HepG2 (cell line): ENCODE measurements around the gene CDK18. TPM values are rescaled to one million over a fixed set of nuclear protein-coding genes. Genes with fewer than 3 reads are reported as not detected.

Experiments used
- ATAC-seq: fragments of 200-7000 bp; cut with Tn5 transposase; 3 replicates; pipeline ENCODE4 v1.9.1; 2020; ENCODE audit warnings: mild to moderate bottlenecking, moderate library complexity
- BruUV-seq: library from RNA; stranded (reverse); fragments of 400-500 nt; replicated peaks from 2 replicates; lab custom pipeline; 2021; lab: Mats Ljungman, UMichigan
- CTCF ChIA-PET: fragments of 300-600 bp; formaldehyde crosslinking; extraction: SDS; loops from one replicate; lab custom pipeline; 2021; ENCODE audit warnings: low total read pairs, inconsistent platforms, low intra/inter-chr PET ratio; lab: Yijun Ruan, JAX
- POLR2A ChIA-PET: fragments of 350-600 bp; sonication (Branson Sonifier 250); formaldehyde crosslinking; loops from one replicate; lab custom pipeline; 2020; ENCODE audit warnings: antibody characterized with exemption, inconsistent platforms; lab: Yijun Ruan, JAX
- DNase-seq: peaks from one replicate; pipeline ENCODE4 v3.0.0-alpha.2; 2015; ENCODE audit warnings: low spot score
- FAIRE-seq: peaks from 3 replicates; lab custom pipeline; 2011; peaks lifted over from hg19 to GRCh38; lab: Jason Lieb, UNC
- H2AFZ ChIP-seq: one replicate; pipeline ENCODE4 v1.6.1; 2011; ENCODE audit warnings: low read length, inconsistent platforms
- H3K27ac ChIP-seq: fragments of 300-600 bp; 3 replicates; pipeline ENCODE4 v1.8.0; 2011; ENCODE audit warnings: mixed run types, mild to moderate bottlenecking, mixed read lengths, low read length, inconsistent platforms; ENCODE audit not compliant: insufficient read depth; ENCODE audit errors: extremely low read length
- H3K27me3 ChIP-seq, 2 experiments: fragments of 200-600 bp in 1 of 2; 2 replicates in 1 of 2; 3 replicates in 1 of 2; pipeline versions ENCODE4 v1.6.0 to v1.8.0; 2011; ENCODE audit warnings: low read length in 2 of 2, mild to moderate bottlenecking in 2 of 2, moderate library complexity in 2 of 2, inconsistent platforms in 1 of 2; ENCODE audit not compliant: insufficient read depth in 2 of 2, control insufficient read depth in 1 of 2
- H3K36me3 ChIP-seq, 2 experiments: fragments of 200-600 bp in 1 of 2; replicated peaks in 1 of 2; 2 replicates in 1 of 2; 3 replicates in 1 of 2; pipeline versions ENCODE4 v1.5.1 to v1.8.0; 2011; ENCODE audit warnings: low read length in 2 of 2, inconsistent platforms in 1 of 2; ENCODE audit not compliant: insufficient read depth in 2 of 2, control insufficient read depth in 1 of 2
- H3K4me1 ChIP-seq: 2 replicates; pipeline ENCODE4 v1.5.1; 2012; ENCODE audit warnings: low read length, inconsistent platforms; ENCODE audit not compliant: insufficient read depth
- H3K4me2 ChIP-seq: 2 replicates; pipeline ENCODE4 v1.6.0; 2011; ENCODE audit warnings: low read depth, low read length, inconsistent platforms
- H3K4me3 ChIP-seq, 3 experiments: fragments of 200-600 bp in 1 of 3; sonication (generic), shearing (Covaris generic) in 1 of 3; replicated peaks in 1 of 3; 2 replicates each; pipeline ENCODE4 v1.5.1; 2011 to 2016; ENCODE audit warnings: low read length in 3 of 3, inconsistent platforms in 2 of 3, low read depth in 2 of 3, mild to moderate bottlenecking in 2 of 3, control low read depth in 1 of 3, mixed read lengths in 1 of 3; ENCODE audit not compliant: insufficient read depth in 1 of 3
- H3K79me2 ChIP-seq: one replicate; pipeline ENCODE4 v1.6.1; 2011; ENCODE audit warnings: low read length, inconsistent platforms; ENCODE audit not compliant: insufficient read depth
- H3K9ac ChIP-seq: 2 replicates; pipeline ENCODE4 v1.6.0; 2011; ENCODE audit warnings: mild to moderate bottlenecking, low read depth, low read length, inconsistent platforms; ENCODE audit not compliant: insufficient read depth
- H3K9me3 ChIP-seq: 2 replicates; pipeline ENCODE4 v1.5.1; 2012; ENCODE audit warnings: mild to moderate bottlenecking, low read length
- H4K20me1 ChIP-seq: 2 replicates; pipeline ENCODE4 v1.6.0; 2011; ENCODE audit warnings: inconsistent platforms, mild to moderate bottlenecking, low read length, moderate library complexity; ENCODE audit not compliant: insufficient read depth
- EED ChIP-seq: sonication (generic); formaldehyde crosslinking; IDR thresholded peaks from 2 replicates; pipeline ENCODE4 v1.5.0; 2020; ENCODE audit warnings: mild to moderate bottlenecking, missing genetic modification reagents
- NR2F1 ChIP-seq, 2 experiments: fragments of 450-650 bp in 1 of 2; formaldehyde crosslinking in 1 of 2; IDR thresholded peaks; 2 replicates each; pipeline versions ENCODE4 v1.5.0 to v1.6.1; 2016 to 2020; ENCODE audit warnings: mild to moderate bottlenecking in 1 of 2, missing compliant biosample characterization in 1 of 2, missing genetic modification reagents in 1 of 2, moderate library complexity in 1 of 2
- ZBTB38 ChIP-seq: sonication (generic); formaldehyde crosslinking; IDR thresholded peaks from 2 replicates; pipeline ENCODE4 v1.5.1; 2020; ENCODE audit warnings: mild to moderate bottlenecking, missing genetic modification reagents
- ZFP91 ChIP-seq: sonication (generic); formaldehyde crosslinking; IDR thresholded peaks from 2 replicates; pipeline ENCODE4 v1.9.0; 2022; ENCODE audit warnings: missing genetic modification reagents, mild to moderate bottlenecking, borderline replicate concordance
- ZNF317 ChIP-seq: sonication (generic); formaldehyde crosslinking; IDR thresholded peaks from 2 replicates; pipeline ENCODE4 v1.5.0; 2020; ENCODE audit warnings: mild to moderate bottlenecking, missing genetic modification reagents
- ZNF557 ChIP-seq: sonication (generic); formaldehyde crosslinking; IDR thresholded peaks from 2 replicates; pipeline ENCODE4 v1.4.0; 2020; ENCODE audit warnings: missing genetic modification reagents
- ZNF605 ChIP-seq: sonication (generic); formaldehyde crosslinking; IDR thresholded peaks from 2 replicates; pipeline ENCODE4 v1.8.0; 2022; ENCODE audit warnings: mild to moderate bottlenecking, missing genetic modification reagents
- ZNF782 ChIP-seq: sonication (generic); formaldehyde crosslinking; IDR thresholded peaks from 2 replicates; pipeline ENCODE4 v1.4.0; 2020; ENCODE audit warnings: missing genetic modification reagents, mild to moderate bottlenecking, borderline replicate concordance
- WGBS: methylation state at CpG from one replicate; pipeline ENCODE4 v1.1.6; 2017; ENCODE audit warnings: low lambda C conversion rate; 5-methylcytosine and 5-hydroxymethylcytosine counted together
- in situ Hi-C: cut with HindIII; loops from 2 replicates; pipeline ENCODE4 v1.10.0; 2017; ENCODE audit warnings: low pct_unique_long_range_greater_than_20kb; ENCODE audit not compliant: extremely low pct_ligation_motif_present
- intact Hi-C: fragments of 100-400 bp; cut with micrococcal nuclease; formaldehyde crosslinking; loops from one replicate; pipeline ENCODE4 v1.10.0; 2022; ENCODE audit not compliant: unreplicated experiment
- polyA plus RNA-seq, 8 experiments: library from polyadenylated mRNA; depleted of rRNA in 3 of 8; stranded (reverse) in 7 of 8; unstranded in 1 of 8; fragments of >200 nt; fragmentation: Illumina TruSeq in 4 of 8; extraction: Trizol in 4 of 8; gene quantifications; 2 replicates each; pipeline versions ENCODE4 v1.2.1 to v1.2.3, GENCODE V29; 2011 to 2016; ENCODE audit warnings: low read depth in 4 of 8, missing spikeins in 1 of 8, mixed read lengths in 1 of 8; ENCODE audit not compliant: insufficient read depth in 1 of 8
- total RNA-seq, 5 experiments: library from RNA; depleted of rRNA; stranded (reverse); fragments of >200 nt; fragmentation: Illumina TruSeq; extraction: Trizol; gene quantifications; 2 replicates each; pipeline ENCODE4 v1.2.3, GENCODE V29; 2016; ENCODE audit warnings: low read depth in 1 of 5
- TF ChIP-seq, protein P1 (sequence below): sonication (generic); formaldehyde crosslinking; IDR thresholded peaks from 2 replicates; pipeline ENCODE4 v1.5.1; 2020; ENCODE audit warnings: mild to moderate bottlenecking, missing genetic modification reagents, moderate library complexity
- TF ChIP-seq, protein P2 (sequence below): sonication (generic); formaldehyde crosslinking; IDR thresholded peaks from 2 replicates; pipeline ENCODE4 v1.4.0; 2020; ENCODE audit warnings: missing genetic modification reagents
- TF ChIP-seq, protein P3 (sequence below): sonication (generic); formaldehyde crosslinking; IDR thresholded peaks from 2 replicates; pipeline ENCODE4 v1.5.0; 2020; ENCODE audit warnings: missing genetic modification reagents

CDK18 gene
- total and polyA plus RNA-seq, 2 of the 13 experiments (the other 11 are each of a cell fraction or from before 2014, with no cell fraction given) = 6.4 to 38.8 TPM

GRCh38 chr1:205492201-205492667 lies 12.2 kb upstream of the CDK18 start (continued):
- TF ChIP-seq, protein P1, sequence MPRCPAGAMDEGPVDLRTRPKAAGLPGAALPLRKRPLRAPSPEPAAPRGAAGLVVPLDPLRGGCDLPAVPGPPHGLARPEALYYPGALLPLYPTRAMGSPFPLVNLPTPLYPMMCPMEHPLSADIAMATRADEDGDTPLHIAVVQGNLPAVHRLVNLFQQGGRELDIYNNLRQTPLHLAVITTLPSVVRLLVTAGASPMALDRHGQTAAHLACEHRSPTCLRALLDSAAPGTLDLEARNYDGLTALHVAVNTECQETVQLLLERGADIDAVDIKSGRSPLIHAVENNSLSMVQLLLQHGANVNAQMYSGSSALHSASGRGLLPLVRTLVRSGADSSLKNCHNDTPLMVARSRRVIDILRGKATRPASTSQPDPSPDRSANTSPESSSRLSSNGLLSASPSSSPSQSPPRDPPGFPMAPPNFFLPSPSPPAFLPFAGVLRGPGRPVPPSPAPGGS (CRISPR knock-in tag) = no peak
- TF ChIP-seq ZBTB38 (no peak), NR2F1 (CRISPR knock-in tag; IDR thresholded peaks at IDR 0.05) (peak; percentile 80 to 89), ZNF605 (CRISPR knock-in tag) (peak; percentile 83)
- TF ChIP-seq, protein P2, sequence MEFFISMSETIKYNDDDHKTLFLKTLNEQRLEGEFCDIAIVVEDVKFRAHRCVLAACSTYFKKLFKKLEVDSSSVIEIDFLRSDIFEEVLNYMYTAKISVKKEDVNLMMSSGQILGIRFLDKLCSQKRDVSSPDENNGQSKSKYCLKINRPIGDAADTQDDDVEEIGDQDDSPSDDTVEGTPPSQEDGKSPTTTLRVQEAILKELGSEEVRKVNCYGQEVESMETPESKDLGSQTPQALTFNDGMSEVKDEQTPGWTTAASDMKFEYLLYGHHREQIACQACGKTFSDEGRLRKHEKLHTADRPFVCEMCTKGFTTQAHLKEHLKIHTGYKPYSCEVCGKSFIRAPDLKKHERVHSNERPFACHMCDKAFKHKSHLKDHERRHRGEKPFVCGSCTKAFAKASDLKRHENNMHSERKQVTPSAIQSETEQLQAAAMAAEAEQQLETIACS (CRISPR knock-in tag) = no peak

- Histone ChIP-seq H3K4me3 (peak overlapping the region in 2 of 3 experiments; percentile 6 to 49; a peak in 3 of 6 replicates), H3K4me1 (peaks cover 82% of the 10 kb centered on the region), H3K4me2 (peak overlapping the region; percentile 83), H3K27me3 (peaks cover 0 to 14% of the 10 kb centered on the region in 2 experiments; a peak in 2 of 5 replicates), H3K36me3 (no peaks in the 10 kb centered on the region), H3K9me3 (no peaks in the 10 kb centered on the region), H2AFZ (no peak overlapping the region), H3K79me2 (no peaks in the 10 kb centered on the region), H3K9ac (peak overlapping the region; percentile 33; the same call in 1 of the 2 replicates), H3K27ac (peak overlapping the region; percentile 61), H4K20me1 (no peaks in the 10 kb centered on the region)
- no CpG with 5 or more reads among the region's 7 CpGs for WGBS
- DNase-seq (no peak), FAIRE-seq (no peak), ATAC-seq (peak; percentile 41)
- in situ Hi-C loops (no loop called here), intact Hi-C loops (loop anchor here (1.0 kb wide), 1 partner anchor 12 kb away; the partner anchor contains the start of gene CDK18)
- CTCF ChIA-PET = interaction anchor here (6.3 kb wide), 1 partner anchor 31 kb away, joined by 86 read pairs; no protein-coding TSS in a partner anchor
- no TSS peak for BruUV-seq
- POLR2A ChIA-PET = interaction anchor here (1.0 to 2.3 kb wide), 6 partner anchors 9 to 139 kb away, joined by 4 to 12 read pairs (median 8); partner anchors contain the start of gene CDK18
- TF ChIP-seq ZNF317 (CRISPR knock-in tag) = no peak
- TF ChIP-seq ZNF557 = 0 out of 2 replicates have a peak, but pooled peaks have one; percentile 28
- no peak for TF ChIP-seq ZNF782
- TF ChIP-seq, protein P3, sequence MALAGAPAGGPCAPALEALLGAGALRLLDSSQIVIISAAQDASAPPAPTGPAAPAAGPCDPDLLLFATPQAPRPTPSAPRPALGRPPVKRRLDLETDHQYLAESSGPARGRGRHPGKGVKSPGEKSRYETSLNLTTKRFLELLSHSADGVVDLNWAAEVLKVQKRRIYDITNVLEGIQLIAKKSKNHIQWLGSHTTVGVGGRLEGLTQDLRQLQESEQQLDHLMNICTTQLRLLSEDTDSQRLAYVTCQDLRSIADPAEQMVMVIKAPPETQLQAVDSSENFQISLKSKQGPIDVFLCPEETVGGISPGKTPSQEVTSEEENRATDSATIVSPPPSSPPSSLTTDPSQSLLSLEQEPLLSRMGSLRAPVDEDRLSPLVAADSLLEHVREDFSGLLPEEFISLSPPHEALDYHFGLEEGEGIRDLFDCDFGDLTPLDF (CRISPR knock-in tag) = 0 out of 2 replicates have a peak, but pooled peaks have one; percentile 20
- TF ChIP-seq EED (CRISPR knock-in tag) = 0 out of 2 replicates have a peak, but pooled peaks have one; percentile 61
- TF ChIP-seq ZFP91 = 0 out of 2 replicates have a peak, but pooled peaks have one; percentile 55
These were observed 11.7 kb upstream of the CDK18 start for GRCh38 chr1:205492774-205493173.
